Measurements from ENCODE around the gene HDAC9.
"Not testable (repeated sequence)": the region's sequence is repeated elsewhere in the genome, so short reads cannot be mapped to it uniquely, and the experiment has no call there.

The HDAC9 gene

DNA sequence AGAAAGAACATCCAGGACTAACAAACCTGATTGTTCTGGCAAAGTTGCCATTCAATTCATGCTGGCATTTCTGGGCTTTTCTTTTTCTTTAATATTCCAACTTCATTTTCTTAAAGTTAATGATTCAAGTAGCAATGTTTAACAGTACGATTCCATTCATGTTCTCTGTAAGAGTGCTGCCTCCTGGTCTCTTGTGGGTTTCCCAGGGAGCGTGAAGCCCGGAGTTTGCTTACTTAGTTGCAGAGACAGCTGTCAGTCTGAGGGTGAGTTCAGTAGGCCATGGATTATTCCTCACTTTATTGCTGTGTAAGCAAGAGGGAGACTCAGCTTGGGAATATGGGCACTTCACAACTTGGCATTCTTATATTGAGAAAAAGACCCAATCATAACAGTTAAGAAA, 479.7 kb downstream of the HDAC9 start:
- no peak overlapping the region for H3K4me3 ChIP-seq (ENCODE audit: control insufficient read depth, low read depth, low read length)
- TF ChIP-seq, protein P1, sequence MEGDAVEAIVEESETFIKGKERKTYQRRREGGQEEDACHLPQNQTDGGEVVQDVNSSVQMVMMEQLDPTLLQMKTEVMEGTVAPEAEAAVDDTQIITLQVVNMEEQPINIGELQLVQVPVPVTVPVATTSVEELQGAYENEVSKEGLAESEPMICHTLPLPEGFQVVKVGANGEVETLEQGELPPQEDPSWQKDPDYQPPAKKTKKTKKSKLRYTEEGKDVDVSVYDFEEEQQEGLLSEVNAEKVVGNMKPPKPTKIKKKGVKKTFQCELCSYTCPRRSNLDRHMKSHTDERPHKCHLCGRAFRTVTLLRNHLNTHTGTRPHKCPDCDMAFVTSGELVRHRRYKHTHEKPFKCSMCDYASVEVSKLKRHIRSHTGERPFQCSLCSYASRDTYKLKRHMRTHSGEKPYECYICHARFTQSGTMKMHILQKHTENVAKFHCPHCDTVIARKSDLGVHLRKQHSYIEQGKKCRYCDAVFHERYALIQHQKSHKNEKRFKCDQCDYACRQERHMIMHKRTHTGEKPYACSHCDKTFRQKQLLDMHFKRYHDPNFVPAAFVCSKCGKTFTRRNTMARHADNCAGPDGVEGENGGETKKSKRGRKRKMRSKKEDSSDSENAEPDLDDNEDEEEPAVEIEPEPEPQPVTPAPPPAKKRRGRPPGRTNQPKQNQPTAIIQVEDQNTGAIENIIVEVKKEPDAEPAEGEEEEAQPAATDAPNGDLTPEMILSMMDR (IDR thresholded peaks at IDR 0.05; ENCODE audit: control insufficient read depth, insufficient read depth, low read depth, low read length, missing control alignments) = no peak
- DNase-seq (ENCODE audit: low read depth) = no peak

DNA sequence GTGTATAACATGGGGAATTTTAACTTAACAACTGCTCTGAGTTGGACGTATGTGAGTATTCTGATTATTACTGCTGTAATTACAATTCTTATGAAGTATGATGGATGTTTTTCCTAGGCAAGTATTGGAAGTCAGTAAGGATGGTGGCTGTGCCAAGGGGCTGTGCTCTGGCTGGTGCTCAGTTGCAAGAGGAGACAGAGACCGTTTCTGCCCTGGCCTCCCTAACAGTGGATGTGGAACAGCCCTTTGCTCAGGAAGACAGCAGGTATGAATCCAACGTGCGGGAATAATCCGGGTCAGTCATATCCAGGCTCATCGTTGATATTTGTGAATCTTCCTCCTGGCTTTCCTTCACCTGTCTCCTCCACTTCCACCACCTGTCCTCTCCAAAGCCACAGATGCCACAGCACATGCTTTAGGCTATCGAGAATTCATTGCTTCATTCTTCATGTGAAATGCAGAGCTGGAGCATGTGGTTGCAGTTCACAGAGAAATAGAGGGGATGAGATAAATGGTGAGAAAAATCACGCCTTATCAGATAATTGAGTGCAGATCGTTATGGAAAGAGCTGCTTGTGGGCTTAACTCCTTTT, 480.2 kb downstream of the HDAC9 start:
- DNase-seq (ENCODE audit: low read depth) = no peak
- TF ChIP-seq, protein P1 (IDR thresholded peaks at IDR 0.05; ENCODE audit: control insufficient read depth, insufficient read depth, low read depth, low read length, missing control alignments) = no peak
- no peak overlapping the region for H3K4me3 ChIP-seq (ENCODE audit: control insufficient read depth, low read depth, low read length)

DNA sequence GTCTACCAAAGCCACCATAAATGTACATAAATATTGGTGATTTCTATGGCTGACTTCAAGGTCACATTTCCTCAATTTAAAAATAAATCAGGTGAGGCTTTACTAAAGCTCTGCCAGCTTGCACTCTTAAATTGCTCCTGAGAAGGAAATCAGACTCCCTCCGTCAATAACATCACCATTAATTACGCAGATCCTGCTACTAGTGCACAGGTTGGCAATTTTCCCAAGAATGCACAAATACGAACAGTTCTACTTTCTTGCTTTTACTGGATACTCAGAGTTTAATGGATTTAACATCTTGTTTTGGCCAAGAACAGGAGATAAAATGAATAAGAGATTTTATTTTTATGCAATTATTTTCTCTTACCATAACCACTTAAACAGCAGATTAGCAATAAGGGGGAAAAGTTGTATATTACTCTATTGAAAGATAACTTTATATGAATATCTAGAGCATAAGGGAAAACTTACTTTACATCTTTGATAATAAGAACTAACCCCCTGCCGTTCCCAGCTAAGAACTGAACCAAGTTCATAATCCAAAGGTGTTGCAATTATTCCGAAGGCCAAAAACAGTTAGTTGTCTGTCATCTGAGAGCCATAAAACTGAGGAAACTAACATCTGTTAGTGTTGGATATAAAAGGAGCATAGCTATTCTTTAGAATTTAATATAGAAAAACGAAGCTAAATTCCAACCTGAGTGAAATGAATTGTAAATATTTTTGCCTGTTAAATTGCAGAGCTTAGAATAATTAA, 481.3 kb downstream of the HDAC9 start:
- H3K4me3 ChIP-seq (ENCODE audit: control insufficient read depth, low read depth, low read length) = no peak overlapping the region
- TF ChIP-seq, protein P1 (IDR thresholded peaks at IDR 0.05; ENCODE audit: control insufficient read depth, insufficient read depth, low read depth, low read length, missing control alignments) = no peak
- no peak for DNase-seq (ENCODE audit: low read depth)

DNA sequence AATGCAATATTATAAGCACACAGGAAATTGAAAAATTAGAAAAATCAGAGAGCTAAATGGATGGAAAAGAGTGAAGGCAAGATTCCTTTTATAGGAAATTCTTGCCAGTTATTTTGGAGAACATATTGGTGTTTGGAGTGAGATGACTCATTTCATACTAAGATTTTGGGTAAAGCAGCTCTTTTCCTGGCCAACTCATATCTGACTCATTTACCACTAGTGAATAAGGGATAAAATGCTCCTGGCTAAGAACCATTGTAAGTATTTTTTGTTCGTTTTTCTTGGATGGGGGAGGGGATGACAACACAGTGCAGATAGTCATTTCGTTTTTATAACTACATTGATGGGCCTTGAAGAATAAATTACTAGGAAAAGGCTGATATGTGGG, 482.6 kb downstream of the HDAC9 start:
- TF ChIP-seq, protein P1 (IDR thresholded peaks at IDR 0.05; ENCODE audit: control insufficient read depth, insufficient read depth, low read depth, low read length, missing control alignments) = no peak
- DNase-seq (ENCODE audit: low read depth) = peak; percentile 89
- no peak overlapping the region for H3K4me3 ChIP-seq (ENCODE audit: control insufficient read depth, low read depth, low read length)

DNA sequence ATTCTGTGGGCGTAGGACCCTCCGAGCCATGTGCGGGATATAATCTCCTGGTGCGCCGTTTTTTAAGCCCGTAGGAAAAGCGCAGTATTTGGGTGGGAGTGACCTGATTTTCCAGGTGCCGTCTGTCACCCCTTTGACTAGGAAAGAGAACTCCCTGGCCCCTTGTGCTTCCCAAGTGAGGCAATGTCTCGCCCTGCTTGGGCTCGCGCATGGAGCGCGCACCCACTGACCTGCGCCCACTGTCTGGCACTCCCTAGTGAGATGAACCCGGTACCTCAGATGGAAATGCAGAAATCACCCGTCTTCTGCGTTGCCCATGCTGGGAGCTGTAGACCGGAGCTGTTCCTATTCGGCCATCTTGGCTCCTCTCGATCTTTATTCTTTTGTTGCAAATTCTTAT, 495.2 kb downstream of the HDAC9 start:
- H3K4me3 ChIP-seq (ENCODE audit: control insufficient read depth, low read depth, low read length); DNase-seq (ENCODE audit: low read depth): not testable (repeated sequence)

DNA sequence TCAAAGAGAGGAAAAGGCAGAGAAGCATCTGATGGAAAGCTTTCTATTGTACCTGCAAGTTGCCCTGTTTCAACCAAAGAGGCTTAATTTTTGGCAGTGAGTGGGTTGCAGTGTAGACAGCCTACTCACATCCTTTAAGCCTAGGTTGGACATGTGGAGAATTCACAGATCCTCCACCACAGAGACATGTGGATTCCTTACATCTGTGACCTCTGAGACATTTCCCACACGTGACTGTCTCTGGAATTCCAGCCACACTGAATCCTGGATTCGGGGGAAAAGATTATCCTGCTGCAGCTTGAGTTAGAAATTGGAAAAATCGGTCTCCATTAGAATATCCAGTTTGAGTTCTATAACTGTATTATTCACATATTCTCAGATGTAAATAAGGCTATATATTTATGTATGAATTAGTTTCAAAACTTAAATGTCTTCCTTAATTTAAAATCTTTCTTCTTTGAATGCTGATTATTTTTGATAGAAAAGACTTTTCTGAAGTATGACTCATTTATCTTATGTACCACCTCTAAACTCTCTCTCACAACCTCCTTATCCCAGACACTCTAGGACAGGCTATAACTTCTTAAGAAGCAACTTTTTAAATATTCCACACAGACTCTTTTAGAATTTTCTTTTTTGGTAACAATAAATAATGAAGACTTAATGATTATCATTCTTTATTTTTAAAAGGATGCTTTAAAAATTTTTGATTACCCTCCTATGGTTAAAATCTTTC, 498.6 kb downstream of the HDAC9 start:
- H3K4me3 ChIP-seq (ENCODE audit: control insufficient read depth, low read depth, low read length) = no peak overlapping the region
- no peak for DNase-seq (ENCODE audit: low read depth)
- TF ChIP-seq, protein P1 (IDR thresholded peaks at IDR 0.05; ENCODE audit: control insufficient read depth, insufficient read depth, low read depth, low read length, missing control alignments) = no peak

DNA sequence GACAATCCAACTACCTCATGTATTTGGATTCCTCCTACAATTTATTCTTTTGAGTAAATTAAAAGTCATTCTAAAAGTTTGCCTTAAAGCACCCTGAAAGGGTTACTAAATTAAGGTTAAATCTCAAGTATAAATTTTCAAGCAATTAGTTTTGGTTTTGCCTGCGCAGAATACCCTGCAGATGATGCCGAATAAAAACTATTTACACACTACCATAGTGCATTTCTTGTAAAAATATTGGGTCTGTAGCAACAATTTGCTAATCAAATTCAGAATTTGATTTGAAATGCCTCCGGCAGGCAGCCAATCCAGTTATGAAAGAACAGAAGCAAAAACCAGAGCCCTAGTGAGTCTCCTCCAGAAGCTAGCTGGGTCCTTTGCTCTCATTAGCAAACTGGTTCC, 499.7 kb downstream of the HDAC9 start:
- H3K4me3 ChIP-seq (ENCODE audit: control insufficient read depth, low read depth, low read length) = no peak overlapping the region
- DNase-seq (ENCODE audit: low read depth) = no peak

More for the DNA sequence above, 499.7 kb downstream of the HDAC9 start:
- TF ChIP-seq, protein P1 (IDR thresholded peaks at IDR 0.05; ENCODE audit: control insufficient read depth, insufficient read depth, low read depth, low read length, missing control alignments) = no peak
